GM19193 (cell line): ENCODE results near the gene PRRC2B.

Experiments used
- POLR2A ChIP-seq: IDR thresholded peaks from 4 replicates; pipeline ENCODE4 v1.6.1; 2011; ENCODE audit not compliant: insufficient read depth, insufficient read length; ENCODE audit errors: extremely low read depth

Gene PRRC2B

DNA sequence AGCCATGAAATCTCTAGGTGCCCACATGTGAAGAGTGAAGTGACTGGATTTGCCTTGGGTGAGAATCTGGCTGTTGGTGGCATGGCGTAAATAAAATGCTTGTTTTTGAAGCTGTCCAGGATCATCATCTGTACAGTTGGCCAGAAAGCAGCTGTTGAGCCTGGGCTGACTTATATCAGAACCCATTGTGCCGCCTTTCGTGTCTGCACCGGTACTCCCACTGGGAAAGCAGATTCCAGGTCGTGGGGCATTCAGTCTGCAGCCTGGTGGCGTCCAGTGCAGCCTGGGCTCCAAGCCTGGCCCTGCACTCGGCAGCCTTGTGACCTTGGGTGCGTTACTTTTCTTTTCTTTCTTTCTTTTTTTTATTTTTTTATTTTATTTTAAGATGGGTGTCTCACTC is 27.8 kb downstream of the PRRC2B start:
- no peak for TF ChIP-seq POLR2A

DNA sequence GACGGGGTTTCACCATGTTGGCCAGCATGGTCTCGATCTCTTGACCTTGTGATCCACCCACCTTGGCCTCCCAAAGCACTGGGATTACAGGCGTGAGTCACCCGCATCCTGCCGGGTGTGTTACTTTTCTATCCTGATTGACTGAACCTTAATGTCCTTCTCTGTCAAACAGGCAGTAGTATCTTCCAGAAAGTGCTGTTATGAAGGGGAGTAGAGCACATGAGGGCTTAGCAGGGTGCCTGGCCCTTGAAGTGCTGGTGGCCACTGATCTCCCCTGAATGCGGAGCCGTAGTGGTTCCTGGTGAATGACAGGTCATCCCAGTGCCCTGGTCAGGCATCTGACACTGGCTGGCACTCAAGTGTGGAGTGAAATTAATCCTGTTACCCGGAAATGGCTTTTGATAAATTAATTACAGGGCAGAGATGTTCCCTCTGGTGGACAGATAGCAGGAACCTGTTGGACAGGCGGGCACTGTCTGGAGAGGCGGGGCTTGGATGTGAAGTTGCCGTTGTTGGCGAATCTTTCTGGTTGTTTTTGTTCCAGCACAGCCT is 28.4 kb downstream of the PRRC2B start:
- no peak for TF ChIP-seq POLR2A

DNA sequence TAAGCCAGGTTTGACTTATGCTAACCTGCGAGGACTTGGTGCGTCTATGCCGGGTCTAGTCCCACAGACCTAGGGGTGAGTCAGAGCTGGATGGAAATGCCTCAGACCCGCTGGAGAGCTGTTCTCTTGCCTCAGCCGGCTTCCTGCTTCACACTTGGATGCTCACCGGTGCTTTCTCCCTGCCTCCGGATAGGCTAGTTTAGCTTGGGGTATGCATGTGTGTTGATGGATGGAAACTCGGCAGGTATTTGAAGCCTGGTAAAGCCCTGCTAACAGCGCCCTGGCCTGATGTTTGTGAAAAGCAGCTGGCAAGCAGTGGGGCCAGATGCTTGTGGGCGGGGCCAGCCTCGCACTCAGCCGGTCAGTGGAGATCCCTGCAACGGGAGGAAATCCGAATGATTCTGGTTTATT is 29.3 kb downstream of the PRRC2B start:
- no peak for TF ChIP-seq POLR2A

DNA sequence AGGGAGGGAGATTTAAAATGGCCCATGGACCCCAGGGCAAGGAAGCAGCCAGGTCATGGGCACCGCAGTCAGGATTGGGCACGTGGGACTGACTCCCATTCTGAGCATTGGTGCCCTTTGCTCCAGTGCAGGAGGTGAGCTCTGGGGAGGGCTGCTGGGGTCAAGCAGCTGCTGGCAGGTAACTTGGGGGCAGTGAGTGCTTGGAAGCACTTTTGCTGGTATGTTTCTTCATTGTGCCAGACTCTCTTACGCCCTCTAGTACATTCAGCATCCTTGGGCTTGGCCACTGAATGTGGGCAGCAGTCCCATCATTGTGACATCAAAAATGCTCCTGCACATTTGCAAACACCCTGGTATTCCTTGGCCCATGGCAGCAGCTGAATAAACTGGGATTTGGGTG is 32.7 kb downstream of the PRRC2B start:
- no peak for TF ChIP-seq POLR2A

DNA sequence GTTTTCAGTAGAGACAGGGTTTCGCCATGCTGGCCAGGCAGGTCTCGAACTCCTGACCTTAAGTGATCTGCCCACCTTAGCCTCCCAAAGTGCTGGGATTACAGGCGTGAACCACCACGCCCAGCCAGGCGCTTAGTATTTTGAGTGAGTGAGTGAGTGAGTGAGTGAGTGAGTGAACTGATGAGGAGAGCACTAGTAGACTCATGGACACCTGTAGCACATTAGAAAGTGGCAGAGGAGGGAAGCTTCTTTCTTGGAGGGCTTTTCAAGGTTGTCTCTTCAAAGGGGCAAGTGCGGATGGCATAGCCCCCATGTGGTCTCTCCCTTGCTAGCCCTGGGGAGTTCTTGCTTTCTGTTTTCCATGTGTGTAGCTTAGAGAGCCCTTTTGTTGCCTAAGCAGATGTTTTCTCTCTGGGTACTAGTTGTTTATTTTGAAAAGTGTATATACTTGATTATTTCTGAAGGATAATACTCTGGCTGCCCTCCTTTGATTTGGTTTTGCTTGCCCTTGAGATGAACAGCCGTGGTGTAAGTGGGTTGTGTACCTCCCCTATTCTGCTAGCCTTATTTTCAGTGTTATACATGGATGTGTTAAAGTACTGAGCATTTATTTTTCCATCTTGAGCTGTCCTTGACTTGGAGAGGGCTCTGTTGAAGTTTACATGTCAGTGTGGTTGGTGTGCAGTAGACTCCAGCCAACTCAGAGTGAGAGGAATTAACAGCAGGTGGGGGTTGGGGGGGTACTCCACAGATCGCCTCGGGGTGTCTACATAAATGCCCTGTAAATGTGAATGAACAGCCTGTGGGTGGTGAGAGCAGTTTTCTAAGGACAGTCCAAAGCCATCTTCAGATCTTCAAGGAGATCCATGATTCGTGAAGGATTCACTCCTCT is 35.5 kb downstream of the PRRC2B start:
- TF ChIP-seq POLR2A: no peak

DNA sequence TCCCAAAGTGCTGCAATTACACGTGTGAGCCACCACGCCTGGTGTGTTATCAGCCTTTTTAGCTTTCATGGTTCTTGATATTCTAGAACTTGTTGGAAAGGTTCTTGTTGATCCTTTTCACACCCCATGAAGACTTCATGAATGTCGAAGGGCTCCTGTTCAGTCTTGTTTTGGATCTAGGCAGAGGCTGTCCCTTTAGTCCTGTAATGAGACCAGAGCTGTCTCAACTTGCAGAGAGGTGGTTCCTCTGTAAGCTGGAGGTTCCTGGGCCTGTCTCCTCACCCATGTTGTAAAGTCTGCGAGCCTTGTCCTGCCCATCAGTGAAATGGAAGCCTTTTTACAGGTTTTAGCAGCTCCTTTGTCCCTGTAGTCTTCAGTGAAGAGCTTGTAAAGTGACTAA is 38.2 kb downstream of the PRRC2B start:
- TF ChIP-seq POLR2A: no peak

DNA sequence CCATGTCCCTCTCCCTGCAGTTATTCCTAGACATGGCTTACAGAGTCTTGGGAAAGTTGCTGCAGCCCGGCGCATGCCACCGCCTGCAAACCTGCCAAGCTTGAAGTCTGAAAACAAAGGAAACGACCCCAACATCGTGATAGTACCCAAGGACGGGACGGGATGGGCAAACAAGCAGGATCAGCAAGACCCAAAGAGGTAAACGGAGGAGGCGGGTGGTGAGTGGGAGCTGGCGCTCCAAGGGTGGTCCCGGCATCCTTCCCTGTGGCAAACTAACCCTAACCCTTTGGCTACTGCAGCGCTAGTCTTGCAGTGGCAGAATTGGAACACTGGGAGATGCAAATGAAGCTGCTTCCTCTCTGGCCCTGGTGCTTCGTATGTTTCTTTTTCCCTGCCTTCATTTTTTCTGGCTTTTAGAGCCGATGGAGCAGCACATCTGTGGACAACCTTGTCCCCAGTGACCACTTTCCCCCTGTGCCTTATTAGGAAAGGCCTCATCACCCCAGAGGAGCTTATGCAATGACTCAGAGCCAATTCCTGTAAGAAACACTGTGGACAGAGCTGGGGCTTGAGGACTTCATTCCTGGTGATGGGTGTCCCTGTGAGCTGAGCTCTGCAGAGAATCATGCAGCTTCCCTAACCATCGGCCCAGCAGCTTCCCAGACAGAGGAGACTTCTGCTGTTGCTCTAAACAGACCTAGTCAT is 38.9 kb downstream of the PRRC2B start:
- TF ChIP-seq POLR2A: no peak

DNA sequence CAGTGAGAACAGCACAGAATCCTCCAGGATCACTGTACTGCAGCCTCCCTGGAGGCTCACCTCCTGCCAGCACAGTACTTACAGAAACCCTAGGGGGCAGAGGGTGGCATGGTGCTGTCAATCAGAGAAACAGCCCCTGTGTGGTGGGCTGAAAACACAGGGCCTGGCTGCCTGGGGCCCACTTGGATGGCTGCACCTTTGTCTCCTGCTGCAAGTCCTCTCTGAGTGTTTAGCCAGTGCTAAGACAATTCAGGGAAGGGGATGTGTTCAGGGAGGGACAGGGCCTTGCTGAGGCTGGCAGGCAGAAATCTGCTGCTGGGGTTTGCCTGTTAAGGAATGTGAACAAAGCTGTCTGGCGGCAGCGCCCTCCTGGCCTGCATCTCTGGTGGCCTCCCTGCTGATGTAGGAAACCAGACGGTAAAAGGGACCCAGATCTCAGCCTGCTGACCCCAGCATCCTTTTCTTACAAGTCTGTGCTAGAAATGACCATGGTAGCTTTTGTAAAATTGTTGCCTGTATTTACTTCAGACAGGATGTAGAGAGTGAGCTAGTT is 39.5 kb downstream of the PRRC2B start:
- TF ChIP-seq POLR2A: no peak

DNA sequence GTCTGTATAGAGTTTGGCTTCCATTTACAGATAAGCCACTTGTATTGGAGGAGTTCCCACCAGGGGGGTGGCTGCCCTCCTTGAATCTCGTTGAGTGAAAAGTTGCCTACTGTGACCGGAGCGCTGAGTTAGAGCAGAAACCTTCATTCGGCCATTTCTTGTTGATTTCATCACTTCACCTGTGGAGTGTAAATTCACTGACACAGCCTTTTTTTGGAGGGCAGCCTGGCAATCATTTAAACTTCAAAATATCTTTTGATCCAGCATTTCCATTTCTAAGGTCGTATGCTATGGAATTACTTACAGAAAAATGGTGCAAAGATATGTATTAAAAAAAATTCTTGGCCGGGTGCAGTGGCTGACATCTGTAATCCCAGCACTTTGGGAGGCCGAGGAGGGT is 40.8 kb downstream of the PRRC2B start:
- TF ChIP-seq POLR2A: no peak

DNA sequence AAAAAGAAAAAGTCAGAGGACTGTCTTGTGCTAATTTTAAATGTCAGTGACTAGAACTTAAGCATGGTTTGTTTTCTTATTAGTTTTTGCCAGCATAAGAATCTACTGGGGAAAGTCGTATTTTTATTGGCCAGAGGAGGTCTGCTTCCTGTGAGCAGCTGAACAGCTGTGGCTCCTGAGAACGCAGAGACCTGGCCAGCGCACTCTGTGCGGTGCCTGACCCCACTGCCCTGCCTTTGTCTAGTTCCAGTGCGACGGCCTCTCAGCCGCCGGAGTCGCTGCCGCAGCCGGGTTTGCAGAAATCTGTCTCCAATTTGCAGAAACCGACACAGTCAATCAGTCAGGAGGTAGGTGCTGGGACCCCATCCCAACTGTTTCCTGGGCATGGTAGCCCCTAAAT is 42.5 kb downstream of the PRRC2B start:
- TF ChIP-seq POLR2A: no peak

DNA sequence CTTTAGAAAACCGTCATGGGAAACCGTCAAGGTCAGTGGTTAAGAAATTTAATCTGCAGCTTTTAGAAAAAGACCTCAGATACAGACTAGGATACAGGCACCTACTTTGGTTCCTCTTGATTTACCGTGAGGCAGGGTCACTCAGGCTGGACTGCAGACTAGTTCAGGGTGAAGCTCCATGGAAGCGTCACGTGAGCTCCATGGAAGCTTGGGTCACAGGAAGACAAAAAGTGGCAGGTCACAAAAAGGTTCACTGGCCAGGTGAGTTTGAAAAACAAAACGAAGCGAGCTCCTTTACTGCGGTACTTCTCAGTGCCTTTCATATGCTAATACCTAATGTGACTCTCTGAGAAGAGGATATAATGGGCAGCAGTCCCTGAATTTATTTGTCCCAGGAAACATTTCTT is 43.0 kb downstream of the PRRC2B start:
- no peak for TF ChIP-seq POLR2A

DNA sequence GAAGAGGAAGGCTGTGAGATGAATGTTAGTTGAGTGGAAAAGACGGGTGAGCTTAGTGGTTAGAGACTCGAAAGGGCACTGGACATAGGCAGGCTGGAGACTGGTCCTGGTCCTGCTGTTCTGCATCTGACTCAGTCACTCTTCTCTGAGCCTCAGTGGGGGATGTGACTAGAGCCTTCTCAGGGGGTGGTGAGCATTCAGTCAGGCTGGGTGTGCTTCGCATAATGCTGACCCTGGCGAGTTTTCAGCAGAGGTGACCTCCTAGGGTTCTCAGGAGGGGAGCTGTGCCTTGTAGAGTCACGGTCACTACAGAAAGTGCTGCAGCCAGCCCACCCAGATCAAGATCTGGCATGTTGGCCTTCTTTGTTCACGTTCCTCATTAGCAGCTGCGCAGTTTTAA is 44.3 kb downstream of the PRRC2B start:
- TF ChIP-seq POLR2A: no peak

DNA sequence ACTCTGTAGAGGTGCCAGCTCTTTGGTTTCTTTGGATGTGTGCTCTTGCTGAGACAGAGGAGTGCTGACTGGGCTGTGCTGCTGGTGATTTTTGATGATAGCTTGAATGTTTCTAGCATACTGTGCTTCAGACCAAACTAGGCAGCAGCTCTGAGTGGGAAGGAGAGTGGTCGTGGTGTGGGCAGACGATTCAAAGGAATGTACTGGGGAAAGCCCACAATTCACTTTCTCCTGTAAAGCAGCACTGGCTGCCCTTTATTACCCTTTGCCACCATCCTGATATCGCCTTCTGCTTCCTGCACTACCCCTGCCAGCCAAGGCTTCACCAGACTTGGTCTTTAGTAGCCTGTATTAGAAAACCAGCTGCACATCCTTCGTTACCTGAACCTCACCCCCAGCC is 45.3 kb downstream of the PRRC2B start:
- no peak for TF ChIP-seq POLR2A

DNA sequence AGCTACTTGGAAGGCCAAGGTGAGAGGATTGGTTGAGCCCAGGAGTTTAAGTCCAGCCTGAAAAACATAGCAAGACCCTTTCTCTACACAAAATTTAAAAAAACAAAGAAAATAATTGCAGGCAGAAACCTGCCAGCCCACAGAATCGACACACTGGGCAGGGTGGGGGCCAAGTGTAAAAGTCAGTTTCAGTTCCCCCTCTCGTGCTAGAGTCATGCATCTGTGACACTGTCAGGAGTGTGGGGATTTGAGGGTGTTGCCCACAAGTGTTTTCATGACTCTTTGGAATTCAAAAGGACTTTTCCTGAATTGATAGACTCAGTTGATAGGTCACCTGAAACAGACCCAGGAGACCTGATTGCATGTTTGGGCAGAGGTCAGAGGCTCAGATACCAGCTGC is 47.6 kb downstream of the PRRC2B start:
- TF ChIP-seq POLR2A: no peak

DNA sequence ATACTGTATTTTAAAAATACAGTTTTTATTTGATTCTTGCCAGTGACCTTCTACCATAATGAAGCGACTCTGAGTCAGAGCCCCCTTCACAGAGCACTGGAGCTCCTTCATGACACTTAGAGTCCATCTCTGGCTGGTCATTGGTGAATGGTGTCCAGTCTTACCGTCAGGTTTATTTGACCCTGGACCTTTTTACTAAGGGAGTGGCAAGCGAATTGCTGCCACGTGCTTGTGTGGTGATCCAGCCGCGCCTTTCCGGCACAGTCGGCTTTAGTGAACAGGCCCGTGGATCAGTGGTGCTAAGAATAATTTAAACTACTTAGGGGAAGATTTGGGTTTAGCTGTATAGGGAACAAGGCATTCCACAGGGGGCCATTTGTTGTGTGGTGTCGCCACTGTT is 48.5 kb downstream of the PRRC2B start:
- TF ChIP-seq POLR2A: no peak
